ENCODE data around the gene SLC7A1.

The SLC7A1 gene

GRCh38 chr13:29535663-29536655 lies 59.5 kb downstream of the SLC7A1 start:
- Histone ChIP-seq H3K4me1 (ENCODE audit: control insufficient read depth, insufficient read depth, low read length, poor library complexity, severe bottlenecking) (no peaks in the 10 kb centered on the region), H3K27ac (ENCODE audit: insufficient read depth, low read length, poor library complexity, severe bottlenecking) (no peak overlapping the region), H3K27me3 (replicated peaks; ENCODE audit: control insufficient read depth, insufficient read depth, low read length, poor library complexity, severe bottlenecking) (no peaks in the 10 kb centered on the region), H3K36me3 (ENCODE audit: control insufficient read depth, insufficient read depth, low read length) (peaks cover 33% of the 10 kb centered on the region), H3K4me3 (ENCODE audit: insufficient read depth, low read depth, low read length, poor library complexity, severe bottlenecking) (no peak overlapping the region), H3K9me3 (ENCODE audit: control insufficient read depth, low read length) (no peaks in the 10 kb centered on the region)
- no peak for DNase-seq

DNA sequence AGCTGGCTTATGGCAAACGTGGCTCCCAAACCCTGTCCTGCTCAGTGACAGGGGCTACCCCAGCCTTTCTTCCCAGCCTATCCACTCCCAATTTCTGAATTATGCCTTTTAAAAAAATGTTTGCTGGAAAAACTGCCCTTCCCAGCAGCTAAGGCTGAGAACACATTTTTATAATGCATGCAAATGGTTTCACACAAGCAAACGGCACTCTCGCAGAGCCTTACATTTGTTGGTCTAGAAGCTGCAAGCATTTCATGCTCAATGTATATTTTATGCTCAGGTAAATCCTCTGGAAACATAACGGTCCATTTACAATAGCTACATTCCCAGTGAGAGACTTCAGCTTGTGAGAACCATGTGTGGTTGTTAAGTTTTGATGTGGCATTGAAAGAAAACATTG lies 61.4 kb downstream of the SLC7A1 start:
- no peaks in the 10 kb centered on the region for H3K4me1 ChIP-seq (ENCODE audit: control insufficient read depth, insufficient read depth, low read length, poor library complexity, severe bottlenecking)
- no peaks in the 10 kb centered on the region for H3K9me3 ChIP-seq (ENCODE audit: control insufficient read depth, low read length)
- no peaks in the 10 kb centered on the region for H3K27me3 ChIP-seq (replicated peaks; ENCODE audit: control insufficient read depth, insufficient read depth, low read length, poor library complexity, severe bottlenecking)
- DNase-seq = no peak
- no peak overlapping the region for H3K4me3 ChIP-seq (ENCODE audit: insufficient read depth, low read depth, low read length, poor library complexity, severe bottlenecking)
- peaks cover 41% of the 10 kb centered on the region for H3K36me3 ChIP-seq (ENCODE audit: control insufficient read depth, insufficient read depth, low read length)
- H3K27ac ChIP-seq (ENCODE audit: insufficient read depth, low read length, poor library complexity, severe bottlenecking) = no peak overlapping the region

GRCh38 chr13:29532821-29533220 lies 62.7 kb downstream of the SLC7A1 start:
- Histone ChIP-seq H3K27me3 (replicated peaks; ENCODE audit: control insufficient read depth, insufficient read depth, low read length, poor library complexity, severe bottlenecking) (no peaks in the 10 kb centered on the region), H3K9me3 (ENCODE audit: control insufficient read depth, low read length) (no peaks in the 10 kb centered on the region), H3K27ac (ENCODE audit: insufficient read depth, low read length, poor library complexity, severe bottlenecking) (no peak overlapping the region), H3K4me3 (ENCODE audit: insufficient read depth, low read depth, low read length, poor library complexity, severe bottlenecking) (no peak overlapping the region), H3K4me1 (ENCODE audit: control insufficient read depth, insufficient read depth, low read length, poor library complexity, severe bottlenecking) (no peaks in the 10 kb centered on the region), H3K36me3 (ENCODE audit: control insufficient read depth, insufficient read depth, low read length) (peaks cover 52% of the 10 kb centered on the region)
- DNase-seq = no peak

GRCh38 chr13:29532116-29532515 lies 63.4 kb downstream of the SLC7A1 start:
- H3K27ac ChIP-seq (ENCODE audit: insufficient read depth, low read length, poor library complexity, severe bottlenecking) = no peak overlapping the region
- no peaks in the 10 kb centered on the region for H3K4me1 ChIP-seq (ENCODE audit: control insufficient read depth, insufficient read depth, low read length, poor library complexity, severe bottlenecking)
- no peak overlapping the region for H3K4me3 ChIP-seq (ENCODE audit: insufficient read depth, low read depth, low read length, poor library complexity, severe bottlenecking)
- peaks cover 54% of the 10 kb centered on the region for H3K36me3 ChIP-seq (ENCODE audit: control insufficient read depth, insufficient read depth, low read length)
- H3K27me3 ChIP-seq (replicated peaks; ENCODE audit: control insufficient read depth, insufficient read depth, low read length, poor library complexity, severe bottlenecking) = no peaks in the 10 kb centered on the region
- H3K9me3 ChIP-seq (ENCODE audit: control insufficient read depth, low read length) = no peaks in the 10 kb centered on the region
- no peak for DNase-seq

DNA sequence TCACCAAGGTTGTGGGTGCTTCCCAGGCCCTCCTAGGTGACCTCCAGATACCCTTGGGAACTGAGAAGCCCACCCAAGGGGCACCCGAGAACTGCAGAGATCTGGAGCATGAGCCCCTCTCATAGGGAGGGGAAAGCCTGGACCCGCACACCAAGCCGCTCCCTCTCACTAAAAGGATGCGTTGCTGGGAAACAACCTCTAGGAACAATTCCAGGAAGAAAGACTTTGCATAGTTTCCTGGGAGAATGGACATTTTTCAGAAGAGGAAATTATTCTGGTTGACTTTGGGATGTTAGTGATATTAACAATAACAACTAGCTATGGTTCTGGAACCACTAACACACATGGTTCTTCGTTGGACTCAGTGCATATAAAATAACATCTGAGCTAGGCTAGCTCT lies 64.6 kb downstream of the SLC7A1 start:
- H3K27ac ChIP-seq (ENCODE audit: insufficient read depth, low read length, poor library complexity, severe bottlenecking) = no peak overlapping the region

DNA sequence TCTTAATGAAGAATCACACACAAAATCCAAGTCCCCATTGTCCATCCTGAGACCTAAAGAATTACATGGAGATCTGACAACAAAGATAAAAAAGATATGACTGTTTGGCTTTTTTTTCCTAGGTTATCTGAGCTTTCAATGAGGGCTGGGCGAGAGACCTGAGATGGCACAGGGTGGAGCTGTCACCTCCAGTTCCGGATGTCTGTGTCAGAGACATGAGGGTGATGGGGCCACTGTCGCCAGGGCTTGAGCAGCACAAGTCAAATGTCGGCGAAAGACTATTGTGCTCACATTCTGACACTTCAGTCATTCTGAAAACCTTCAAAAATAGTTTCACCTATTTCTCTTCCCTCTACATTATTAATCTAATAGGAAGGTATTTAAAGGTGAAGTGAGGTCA lies 65.7 kb downstream of the SLC7A1 start:
- H3K36me3 ChIP-seq (ENCODE audit: control insufficient read depth, insufficient read depth, low read length) = peaks cover 51% of the 10 kb centered on the region
- no peak overlapping the region for H3K27ac ChIP-seq (ENCODE audit: insufficient read depth, low read length, poor library complexity, severe bottlenecking)
- no peaks in the 10 kb centered on the region for H3K4me1 ChIP-seq (ENCODE audit: control insufficient read depth, insufficient read depth, low read length, poor library complexity, severe bottlenecking)
- no peaks in the 10 kb centered on the region for H3K27me3 ChIP-seq (replicated peaks; ENCODE audit: control insufficient read depth, insufficient read depth, low read length, poor library complexity, severe bottlenecking)
- no peaks in the 10 kb centered on the region for H3K9me3 ChIP-seq (ENCODE audit: control insufficient read depth, low read length)
- DNase-seq = no peak
- H3K4me3 ChIP-seq (ENCODE audit: insufficient read depth, low read depth, low read length, poor library complexity, severe bottlenecking) = no peak overlapping the region

More for the DNA sequence above, 64.6 kb downstream of the SLC7A1 start:
- H3K36me3 ChIP-seq (ENCODE audit: control insufficient read depth, insufficient read depth, low read length) = peaks cover 57% of the 10 kb centered on the region
- H3K4me3 ChIP-seq (ENCODE audit: insufficient read depth, low read depth, low read length, poor library complexity, severe bottlenecking) = no peak overlapping the region
- DNase-seq = no peak
- no peaks in the 10 kb centered on the region for H3K27me3 ChIP-seq (replicated peaks; ENCODE audit: control insufficient read depth, insufficient read depth, low read length, poor library complexity, severe bottlenecking)
- no peaks in the 10 kb centered on the region for H3K9me3 ChIP-seq (ENCODE audit: control insufficient read depth, low read length)
- no peaks in the 10 kb centered on the region for H3K4me1 ChIP-seq (ENCODE audit: control insufficient read depth, insufficient read depth, low read length, poor library complexity, severe bottlenecking)

- Histone ChIP-seq H3K4me1 (ENCODE audit: control insufficient read depth, insufficient read depth, low read length, poor library complexity, severe bottlenecking) (no peaks in the 10 kb centered on the region), H3K4me3 (ENCODE audit: insufficient read depth, low read depth, low read length, poor library complexity, severe bottlenecking) (no peak overlapping the region), H3K27ac (ENCODE audit: insufficient read depth, low read length, poor library complexity, severe bottlenecking) (no peak overlapping the region), H3K9me3 (ENCODE audit: control insufficient read depth, low read length) (no peaks in the 10 kb centered on the region), H3K36me3 (ENCODE audit: control insufficient read depth, insufficient read depth, low read length) (peaks cover 59% of the 10 kb centered on the region), H3K27me3 (replicated peaks; ENCODE audit: control insufficient read depth, insufficient read depth, low read length, poor library complexity, severe bottlenecking) (no peaks in the 10 kb centered on the region)
- no peak for DNase-seq
These were observed 67.6 kb downstream of the SLC7A1 start for GRCh38 chr13:29527916-29528315.

GRCh38 chr13:29527511-29527910 lies 68.0 kb downstream of the SLC7A1 start:
- Histone ChIP-seq H3K36me3 (ENCODE audit: control insufficient read depth, insufficient read depth, low read length) (peaks cover 58% of the 10 kb centered on the region), H3K27me3 (replicated peaks; ENCODE audit: control insufficient read depth, insufficient read depth, low read length, poor library complexity, severe bottlenecking) (no peaks in the 10 kb centered on the region), H3K27ac (ENCODE audit: insufficient read depth, low read length, poor library complexity, severe bottlenecking) (no peak overlapping the region), H3K4me1 (ENCODE audit: control insufficient read depth, insufficient read depth, low read length, poor library complexity, severe bottlenecking) (no peaks in the 10 kb centered on the region), H3K4me3 (ENCODE audit: insufficient read depth, low read depth, low read length, poor library complexity, severe bottlenecking) (no peak overlapping the region), H3K9me3 (ENCODE audit: control insufficient read depth, low read length) (no peaks in the 10 kb centered on the region)
- DNase-seq = no peak

GRCh38 chr13:29526741-29527140 lies 68.7 kb downstream of the SLC7A1 start:
- Histone ChIP-seq H3K27me3 (replicated peaks; ENCODE audit: control insufficient read depth, insufficient read depth, low read length, poor library complexity, severe bottlenecking) (no peaks in the 10 kb centered on the region), H3K4me3 (ENCODE audit: insufficient read depth, low read depth, low read length, poor library complexity, severe bottlenecking) (no peak overlapping the region), H3K4me1 (ENCODE audit: control insufficient read depth, insufficient read depth, low read length, poor library complexity, severe bottlenecking) (no peaks in the 10 kb centered on the region), H3K9me3 (ENCODE audit: control insufficient read depth, low read length) (no peaks in the 10 kb centered on the region), H3K36me3 (ENCODE audit: control insufficient read depth, insufficient read depth, low read length) (peaks cover 56% of the 10 kb centered on the region), H3K27ac (ENCODE audit: insufficient read depth, low read length, poor library complexity, severe bottlenecking) (no peak overlapping the region)
- DNase-seq = no peak

DNA sequence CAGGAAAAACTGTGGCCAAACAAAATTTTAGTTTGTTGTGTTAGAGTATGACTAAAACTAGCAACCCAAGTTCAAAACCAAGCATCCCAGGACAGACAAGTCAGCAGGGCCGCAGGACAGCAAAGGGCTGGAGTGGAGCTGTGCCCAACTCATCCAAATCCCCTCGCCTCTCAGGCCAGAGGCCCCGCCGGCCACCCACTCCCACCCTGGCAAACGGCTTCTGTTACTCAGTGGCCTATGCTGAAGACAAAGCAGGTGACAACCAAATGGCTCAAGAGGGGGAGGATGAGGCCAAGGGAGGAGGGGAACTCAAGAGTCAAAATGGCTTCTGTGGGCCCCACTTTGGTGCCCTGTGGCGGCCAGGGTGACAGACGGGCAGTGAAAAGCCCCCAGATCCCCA lies 69.7 kb downstream of the SLC7A1 start:
- H3K27me3 ChIP-seq (replicated peaks; ENCODE audit: control insufficient read depth, insufficient read depth, low read length, poor library complexity, severe bottlenecking) = no peaks in the 10 kb centered on the region
- H3K36me3 ChIP-seq (ENCODE audit: control insufficient read depth, insufficient read depth, low read length) = peaks cover 59% of the 10 kb centered on the region
- DNase-seq = no peak
- no peaks in the 10 kb centered on the region for H3K9me3 ChIP-seq (ENCODE audit: control insufficient read depth, low read length)
- H3K4me3 ChIP-seq (ENCODE audit: insufficient read depth, low read depth, low read length, poor library complexity, severe bottlenecking) = no peak overlapping the region
- H3K27ac ChIP-seq (ENCODE audit: insufficient read depth, low read length, poor library complexity, severe bottlenecking) = no peak overlapping the region
- no peaks in the 10 kb centered on the region for H3K4me1 ChIP-seq (ENCODE audit: control insufficient read depth, insufficient read depth, low read length, poor library complexity, severe bottlenecking)

Data from effector memory CD4-positive, alpha-beta T cell (primary cell).